ENCODE measurements around the gene PXN.

The PXN gene

DNA sequence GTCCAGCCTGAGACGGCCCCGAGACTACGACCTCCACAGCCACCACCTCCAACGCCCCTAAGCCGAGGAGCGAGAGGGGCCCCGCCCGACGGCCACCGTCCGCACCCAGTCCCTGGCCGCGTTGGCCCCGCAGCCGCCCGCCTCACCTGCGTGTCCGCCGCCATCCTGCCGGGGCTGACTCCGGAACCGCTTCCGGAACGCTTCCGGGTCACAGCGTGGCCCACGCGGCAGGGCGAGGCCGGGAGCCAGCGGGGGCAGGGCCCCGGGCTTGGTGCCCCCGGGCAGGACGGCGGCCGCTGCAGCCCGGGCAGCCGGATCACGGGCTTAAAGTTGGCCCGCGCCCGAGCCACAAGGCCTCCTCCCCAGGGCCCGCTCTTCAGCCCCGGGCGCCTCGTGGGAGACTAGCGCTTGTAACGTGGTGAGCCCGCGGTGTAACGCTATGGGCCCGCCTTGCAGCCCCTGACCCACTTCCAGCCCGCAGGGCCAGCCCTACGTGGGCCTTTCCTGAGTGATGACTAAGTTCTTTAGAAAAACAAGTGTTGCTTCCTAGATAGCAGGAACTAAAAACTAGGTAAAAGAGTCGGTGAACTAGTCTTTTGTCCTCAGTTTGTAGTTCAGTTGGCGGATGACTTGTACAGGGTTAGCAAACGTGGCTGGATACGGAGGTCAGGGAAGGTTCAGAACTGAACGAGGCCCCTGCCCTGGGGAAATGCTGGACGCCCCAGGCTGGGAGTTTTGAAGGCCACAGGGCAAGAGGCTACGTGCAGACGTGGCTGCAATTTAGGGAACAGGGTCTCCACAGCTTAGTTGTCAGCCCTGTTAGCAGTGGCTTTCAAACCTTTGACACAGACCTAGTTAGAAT, 70.8 kb downstream of the PXN start, which contains the start of gene GCN1:
TSS of gene GCN1 (minus strand) at position 182 of the 862 bp plus-strand sequence. CDS start at position 164, 18 bp downstream.
- TF ChIP-seq, protein P1, sequence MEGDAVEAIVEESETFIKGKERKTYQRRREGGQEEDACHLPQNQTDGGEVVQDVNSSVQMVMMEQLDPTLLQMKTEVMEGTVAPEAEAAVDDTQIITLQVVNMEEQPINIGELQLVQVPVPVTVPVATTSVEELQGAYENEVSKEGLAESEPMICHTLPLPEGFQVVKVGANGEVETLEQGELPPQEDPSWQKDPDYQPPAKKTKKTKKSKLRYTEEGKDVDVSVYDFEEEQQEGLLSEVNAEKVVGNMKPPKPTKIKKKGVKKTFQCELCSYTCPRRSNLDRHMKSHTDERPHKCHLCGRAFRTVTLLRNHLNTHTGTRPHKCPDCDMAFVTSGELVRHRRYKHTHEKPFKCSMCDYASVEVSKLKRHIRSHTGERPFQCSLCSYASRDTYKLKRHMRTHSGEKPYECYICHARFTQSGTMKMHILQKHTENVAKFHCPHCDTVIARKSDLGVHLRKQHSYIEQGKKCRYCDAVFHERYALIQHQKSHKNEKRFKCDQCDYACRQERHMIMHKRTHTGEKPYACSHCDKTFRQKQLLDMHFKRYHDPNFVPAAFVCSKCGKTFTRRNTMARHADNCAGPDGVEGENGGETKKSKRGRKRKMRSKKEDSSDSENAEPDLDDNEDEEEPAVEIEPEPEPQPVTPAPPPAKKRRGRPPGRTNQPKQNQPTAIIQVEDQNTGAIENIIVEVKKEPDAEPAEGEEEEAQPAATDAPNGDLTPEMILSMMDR (IDR thresholded peaks at IDR 0.05), result no peak

GRCh38 chr12:120194226-120194533, 71.3 kb downstream of the PXN start:
- TF ChIP-seq, protein P1 (IDR thresholded peaks at IDR 0.05), result no peak

DNA sequence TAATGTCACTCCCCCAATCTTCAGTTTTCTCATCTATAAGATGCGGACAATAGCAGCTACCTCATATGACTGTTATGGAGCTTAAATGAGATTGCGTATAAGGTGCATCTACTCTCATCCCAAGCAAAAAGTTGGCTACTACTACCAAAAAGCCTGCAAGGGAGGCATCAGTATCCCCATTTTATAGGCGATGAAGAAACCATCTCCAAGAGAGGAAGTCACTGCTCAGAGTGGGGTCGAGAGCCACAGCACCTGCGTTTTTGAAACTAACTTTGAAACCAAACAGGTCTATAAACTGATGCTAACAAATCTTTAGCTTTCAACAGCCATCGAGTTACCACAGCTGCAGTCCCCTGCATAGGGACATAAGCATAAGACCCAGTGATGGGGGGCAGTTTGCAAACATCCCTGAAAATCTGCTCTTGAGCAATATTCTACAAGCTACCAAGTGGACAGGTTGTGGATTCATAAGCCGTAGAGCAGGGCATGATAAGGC, 74.5 kb downstream of the PXN start:
- TF ChIP-seq, protein P1 (IDR thresholded peaks at IDR 0.05), result no peak

DNA sequence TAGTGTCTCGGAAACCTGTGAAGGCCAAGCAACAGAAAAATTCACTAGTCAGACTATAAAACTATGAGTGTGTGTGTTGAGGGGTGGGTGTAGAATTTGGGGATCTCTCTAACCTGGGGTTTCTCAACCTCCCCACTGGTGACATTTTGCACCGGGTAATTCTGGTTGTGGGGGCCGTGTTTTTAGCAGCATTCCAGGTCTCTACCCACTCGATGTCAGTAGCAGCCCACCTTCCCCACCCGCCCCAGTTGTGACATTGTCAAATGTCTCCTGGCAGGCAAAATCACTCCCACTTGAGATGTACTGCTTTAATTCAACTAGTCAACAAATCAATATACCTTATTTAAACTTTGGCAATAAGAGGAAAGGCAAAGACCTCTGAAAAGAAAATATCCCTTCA, 75.1 kb downstream of the PXN start:
- TF ChIP-seq, protein P1 (IDR thresholded peaks at IDR 0.05), result no peak

- TF ChIP-seq, protein P1 (IDR thresholded peaks at IDR 0.05), result no peak
Measured at GRCh38 chr12:120186654-120187053, 78.9 kb downstream of the PXN start.

- TF ChIP-seq, protein P1 (IDR thresholded peaks at IDR 0.05), result no peak
Measured at GRCh38 chr12:120183211-120183631, 82.3 kb downstream of the PXN start.

- TF ChIP-seq, protein P1 (IDR thresholded peaks at IDR 0.05), result no peak
Measured at GRCh38 chr12:120181991-120182631, 83.4 kb downstream of the PXN start.

Measured in LNCAP (cell line).